ENCODE results near the gene HRH1.
"Not testable (repeated sequence)": the region's sequence is repeated elsewhere in the genome, so short reads cannot be mapped to it uniquely, and the experiment has no call there.

HRH1 gene

GRCh38 chr3:11198070-11198469 lies 43.8 kb downstream of the HRH1 start:
- Histone ChIP-seq H4K20me1 (peaks cover 0 to 98% (median 0%) of the 10 kb centered on the region in 11 experiments; a peak in 6 of 22 replicates), H3K4me1 (peaks cover 13 to 35% (median 25%) of the 10 kb centered on the region in 10 experiments), H3K9me3 (replicated peaks in 1 of 11) (peaks cover 0 to 6% (median 0%) of the 10 kb centered on the region in 11 experiments; a peak in 2 of 22 replicates), H3K27ac (no peak overlapping the region), H3K4me2 (no peak overlapping the region), H3K4me3 (no peak overlapping the region), H3K9ac (0 out of 22 replicates have a peak overlapping the region, but pooled peaks of 1 of the 11 experiments have one; percentile 13), H3K36me3 (peaks cover 0 to 25% (median 0%) of the 10 kb centered on the region in 11 experiments; a peak in 3 of 22 replicates), H3K27me3 (no peaks in the 10 kb centered on the region)
- no peak for TF ChIP-seq Cebpa-rat (IDR thresholded peaks at IDR 0.05)

GRCh38 chr3:11198495-11198894 lies 44.2 kb downstream of the HRH1 start:
- Histone ChIP-seq H3K36me3 (peaks cover 0 to 21% (median 0%) of the 10 kb centered on the region in 11 experiments; a peak in 3 of 22 replicates), H3K9ac (no peak overlapping the region), H3K27me3 (no peaks in the 10 kb centered on the region), H3K27ac (no peak overlapping the region), H4K20me1 (peaks cover 0 to 98% (median 0%) of the 10 kb centered on the region in 11 experiments; a peak in 6 of 22 replicates), H3K9me3 (replicated peaks in 1 of 11) (peaks cover 0 to 2% (median 0%) of the 10 kb centered on the region in 11 experiments; a peak in 2 of 22 replicates), H3K4me3 (no peak overlapping the region), H3K4me2 (no peak overlapping the region), H3K4me1 (peaks cover 13 to 35% (median 25%) of the 10 kb centered on the region in 10 experiments)
- 0 out of 22 replicates have a peak, but pooled peaks of 1 of the 11 experiments have one; percentile 8 for TF ChIP-seq Cebpa-rat (IDR thresholded peaks at IDR 0.05)

- Histone ChIP-seq H3K27ac (no peak overlapping the region), H4K20me1 (peaks cover 0 to 98% (median 0%) of the 10 kb centered on the region in 11 experiments; a peak in 6 of 22 replicates), H3K4me2 (no peak overlapping the region), H3K9me3 (replicated peaks in 1 of 11) (no peaks in the 10 kb centered on the region), H3K4me1 (peaks cover 8 to 24% (median 19%) of the 10 kb centered on the region in 10 experiments), H3K36me3 (peaks cover 0 to 25% (median 0%) of the 10 kb centered on the region in 11 experiments; a peak in 5 of 22 replicates), H3K27me3 (no peaks in the 10 kb centered on the region), H3K4me3 (no peak overlapping the region), H3K9ac (no peak overlapping the region)
- no peak for TF ChIP-seq Cebpa-rat (IDR thresholded peaks at IDR 0.05)
Measured at GRCh38 chr3:11199902-11200845, 45.9 kb downstream of the HRH1 start.

GRCh38 chr3:11201251-11202019 lies 47.1 kb downstream of the HRH1 start:
- no peak overlapping the region for H3K4me3 ChIP-seq
- H3K9ac ChIP-seq = no peak overlapping the region

GRCh38 chr3:11203961-11204360 lies 49.7 kb downstream of the HRH1 start:
- Histone ChIP-seq H3K4me1 (peaks cover 5 to 20% (median 15%) of the 10 kb centered on the region in 10 experiments; a peak in 17 of 20 replicates), H4K20me1 (peaks cover 0 to 99% (median 0%) of the 10 kb centered on the region in 11 experiments; a peak in 6 of 22 replicates)

More at GRCh38 chr3:11201251-11202019, 47.1 kb downstream of the HRH1 start:
- 0 out of 22 replicates have a peak overlapping the region, but pooled peaks of 1 of the 11 experiments have one; percentile 7 for H3K4me2 ChIP-seq
- no peaks in the 10 kb centered on the region for H3K27me3 ChIP-seq
- peaks cover 0 to 11% (median 7%) of the 10 kb centered on the region in 10 experiments; a peak in 8 of 20 replicates for H3K4me1 ChIP-seq
- peaks cover 0 to 32% (median 0%) of the 10 kb centered on the region in 11 experiments; a peak in 5 of 22 replicates for H3K36me3 ChIP-seq
- H3K9me3 ChIP-seq (replicated peaks in 1 of 11) = no peaks in the 10 kb centered on the region
- no peak overlapping the region for H3K27ac ChIP-seq
- H4K20me1 ChIP-seq = peaks cover 0 to 98% (median 0%) of the 10 kb centered on the region in 11 experiments; a peak in 6 of 22 replicates
- TF ChIP-seq Cebpa-rat (IDR thresholded peaks at IDR 0.05) = no peak

GRCh38 chr3:11204697-11205348 lies 50.5 kb downstream of the HRH1 start:
- Histone ChIP-seq H3K27me3 (no peaks in the 10 kb centered on the region), H3K9me3 (replicated peaks in 1 of 11) (no peaks in the 10 kb centered on the region), H3K9ac (no peak overlapping the region), H3K4me3 (no peak overlapping the region), H3K27ac (no peak overlapping the region), H4K20me1 (peaks cover 0 to 99% (median 0%) of the 10 kb centered on the region in 11 experiments; a peak in 6 of 22 replicates), H3K4me1 (peaks cover 5 to 20% (median 9%) of the 10 kb centered on the region in 10 experiments; a peak in 17 of 20 replicates), H3K4me2 (no peak overlapping the region), H3K36me3 (peaks cover 0 to 47% (median 0%) of the 10 kb centered on the region in 11 experiments; a peak in 6 of 22 replicates)
- TF ChIP-seq Cebpa-rat (IDR thresholded peaks at IDR 0.05) = no peak

More at GRCh38 chr3:11203961-11204360, 49.7 kb downstream of the HRH1 start:
- H3K4me2 ChIP-seq = no peak overlapping the region
- no peak overlapping the region for H3K9ac ChIP-seq
- peaks cover 0 to 40% (median 0%) of the 10 kb centered on the region in 11 experiments; a peak in 5 of 22 replicates for H3K36me3 ChIP-seq
- no peak overlapping the region for H3K27ac ChIP-seq
- H3K9me3 ChIP-seq (replicated peaks in 1 of 11) = no peaks in the 10 kb centered on the region
- no peak overlapping the region for H3K4me3 ChIP-seq
- H3K27me3 ChIP-seq = no peaks in the 10 kb centered on the region
- no peak for TF ChIP-seq Cebpa-rat (IDR thresholded peaks at IDR 0.05)

GRCh38 chr3:11205881-11206280 lies 51.6 kb downstream of the HRH1 start:
- peaks cover 0 to 99% (median 0%) of the 10 kb centered on the region in 11 experiments; a peak in 6 of 22 replicates for H4K20me1 ChIP-seq
- not testable (repeated sequence) for H3K9ac ChIP-seq; H3K27ac ChIP-seq; H3K27me3 ChIP-seq; H3K4me2 ChIP-seq; H3K9me3 ChIP-seq (replicated peaks in 1 of 11); H3K4me3 ChIP-seq
- peaks cover 5 to 19% (median 9%) of the 10 kb centered on the region in 10 experiments; a peak in 17 of 20 replicates for H3K4me1 ChIP-seq
- peaks cover 0 to 58% (median 0%) of the 10 kb centered on the region in 11 experiments; a peak in 6 of 22 replicates for H3K36me3 ChIP-seq

GRCh38 chr3:11206316-11206715 lies 52.0 kb downstream of the HRH1 start:
- H3K36me3 ChIP-seq = peaks cover 0 to 61% (median 0%) of the 10 kb centered on the region in 11 experiments; a peak in 6 of 22 replicates
- H3K27me3 ChIP-seq = no peaks in the 10 kb centered on the region
- H3K4me3 ChIP-seq = no peak overlapping the region
- H3K9ac ChIP-seq = no peak overlapping the region
- no peak overlapping the region for H3K27ac ChIP-seq
- no peak overlapping the region for H3K4me2 ChIP-seq
- H3K4me1 ChIP-seq = peaks cover 5 to 15% (median 9%) of the 10 kb centered on the region in 10 experiments; a peak in 17 of 20 replicates
- TF ChIP-seq Cebpa-rat (IDR thresholded peaks at IDR 0.05) = no peak
- H3K9me3 ChIP-seq (replicated peaks in 1 of 11) = no peaks in the 10 kb centered on the region
- H4K20me1 ChIP-seq = peaks cover 0 to 99% (median 0%) of the 10 kb centered on the region in 11 experiments; a peak in 6 of 22 replicates

Data from BLaER1 treated with 17β-estradiol and CSF1 and Interleukin-3, amounts not matched to agents 10 nM and 100 nM (cell line).